Liver (tissue), 9 donors: Measurements from ENCODE around the gene ANKRD11. TPM values are rescaled to one million over a fixed set of nuclear protein-coding genes. Genes with fewer than 3 reads are reported as not detected.

Experiments
- DNase-seq: peaks from one replicate; pipeline ENCODE4 v3.0.0-alpha.2; 2017; ENCODE audit warnings: low spot score
- H3K27ac ChIP-seq, 2 donors: one replicate each; pipeline ENCODE4 v1.7.0; 2013; ENCODE audit warnings: inconsistent platforms in 2 of 2, low read length in 2 of 2, control low read depth in 1 of 2, low read depth in 1 of 2, mild to moderate bottlenecking in 1 of 2
- H3K27me3 ChIP-seq, 4 donors: one replicate each; pipeline versions ENCODE4 v1.6.1 to v1.7.0; 2013; ENCODE audit warnings: low read length in 3 of 4, inconsistent platforms in 1 of 4, mild to moderate bottlenecking in 1 of 4, moderate library complexity in 1 of 4; ENCODE audit not compliant: control insufficient read depth in 4 of 4, insufficient read depth in 4 of 4
- H3K36me3 ChIP-seq, 4 donors: one replicate each; pipeline versions ENCODE4 v1.6.1 to v1.7.0; 2013; ENCODE audit warnings: low read length in 3 of 4, mild to moderate bottlenecking in 3 of 4, low read depth in 1 of 4, moderate library complexity in 1 of 4; ENCODE audit not compliant: control insufficient read depth in 4 of 4, insufficient read depth in 3 of 4
- H3K4me1 ChIP-seq, 4 donors: one replicate each; pipeline versions ENCODE4 v1.6.1 to v1.7.0; 2013; ENCODE audit warnings: low read length in 3 of 4, mild to moderate bottlenecking in 3 of 4, moderate library complexity in 1 of 4; ENCODE audit not compliant: control insufficient read depth in 4 of 4, insufficient read depth in 4 of 4
- H3K4me3 ChIP-seq, 3 donors: one replicate each; pipeline versions ENCODE4 v1.6.1 to v1.7.0; 2013; ENCODE audit warnings: low read length in 3 of 3, control low read depth in 1 of 3, low read depth in 1 of 3, mild to moderate bottlenecking in 1 of 3
- H3K9ac ChIP-seq, 2 donors: one replicate each; pipeline ENCODE4 v1.7.0; 2013; ENCODE audit warnings: low read length in 2 of 2, mild to moderate bottlenecking in 2 of 2, moderate library complexity in 2 of 2, control low read depth in 1 of 2, low read depth in 1 of 2
- H3K9me3 ChIP-seq, 4 donors: one replicate each; pipeline versions ENCODE4 v1.6.1 to v1.7.0; 2013; ENCODE audit warnings: low read length in 3 of 4; ENCODE audit not compliant: control insufficient read depth in 4 of 4
- EGR1 ChIP-seq, 2 donors: IDR thresholded peaks; 2 replicates each; pipeline ENCODE4 v1.6.1; 2016 to 2018; ENCODE audit warnings: antibody characterized with exemption in 2 of 2, low read depth in 2 of 2
- FOXA1 ChIP-seq: IDR thresholded peaks from 2 replicates; pipeline ENCODE4 v1.6.1; 2016; ENCODE audit warnings: antibody characterized with exemption
- FOXA2 ChIP-seq: IDR thresholded peaks from 2 replicates; pipeline ENCODE4 v1.6.1; 2016; ENCODE audit warnings: antibody characterized with exemption
- GABPA ChIP-seq, 2 donors: IDR thresholded peaks in 1 of 2; conservative IDR thresholded peaks in 1 of 2; 2 replicates each; pipeline ENCODE4 v1.6.1; 2016; ENCODE audit warnings: antibody characterized with exemption in 2 of 2, mild to moderate bottlenecking in 1 of 2, moderate library complexity in 1 of 2
- HNF4A ChIP-seq, 2 donors: conservative IDR thresholded peaks; 2 replicates each; pipeline ENCODE4 v1.6.1; 2016; ENCODE audit warnings: antibody characterized with exemption in 2 of 2, mild to moderate bottlenecking in 2 of 2
- HNF4G ChIP-seq: IDR thresholded peaks from 2 replicates; pipeline ENCODE4 v1.6.1; 2016; ENCODE audit warnings: antibody characterized with exemption
- JUND ChIP-seq, 2 donors: IDR thresholded peaks; 2 replicates each; pipeline ENCODE4 v1.6.1; 2016; ENCODE audit warnings: antibody characterized with exemption in 2 of 2
- MAX ChIP-seq: IDR thresholded peaks from 2 replicates; pipeline ENCODE4 v1.6.1; 2016; ENCODE audit warnings: antibody characterized with exemption
- NR2F2 ChIP-seq: IDR thresholded peaks from 2 replicates; pipeline ENCODE4 v1.6.1; 2016; ENCODE audit warnings: antibody characterized with exemption
- RAD21 ChIP-seq, 2 donors: IDR thresholded peaks; 2 replicates each; pipeline ENCODE4 v1.6.1; 2016; ENCODE audit warnings: antibody characterized with exemption in 2 of 2, mild to moderate bottlenecking in 2 of 2
- REST ChIP-seq: IDR thresholded peaks from 2 replicates; pipeline ENCODE4 v1.6.1; 2016; ENCODE audit warnings: antibody characterized with exemption, mild to moderate bottlenecking
- RXRA ChIP-seq, 2 donors: IDR thresholded peaks; 2 replicates each; pipeline ENCODE4 v1.6.1; 2017 to 2018; ENCODE audit warnings: antibody characterized with exemption in 2 of 2, mild to moderate bottlenecking in 1 of 2
- SP1 ChIP-seq: IDR thresholded peaks from 2 replicates; pipeline ENCODE4 v1.6.1; 2018; ENCODE audit warnings: antibody characterized with exemption, mild to moderate bottlenecking
- TAF1 ChIP-seq: conservative IDR thresholded peaks from 2 replicates; pipeline ENCODE4 v1.6.1; 2016; ENCODE audit warnings: antibody characterized with exemption, mild to moderate bottlenecking
- YY1 ChIP-seq: IDR thresholded peaks from 2 replicates; pipeline ENCODE4 v1.6.1; 2016; ENCODE audit warnings: antibody characterized with exemption, mild to moderate bottlenecking
- WGBS: extraction: QIAGEN DNeasy Blood & Tissue Kit; methylation state at CpG from one replicate; pipeline ENCODE4 v1.1.7; 2013; 5-methylcytosine and 5-hydroxymethylcytosine counted together
- polyA plus RNA-seq, 2 donors: library from polyadenylated mRNA; stranded (reverse) in 1 of 2; unstranded in 1 of 2; fragments of 200-250 nt in 1 of 2; fragments of >200 nt in 1 of 2; fragmentation: Nextera tagmentation in 1 of 2; extraction: Ambion mirVana in 1 of 2; gene quantifications; one replicate each; pipeline versions ENCODE4 v1.2.1 to v1.2.3, GENCODE V29; 2013 to 2015
- total RNA-seq, 2 donors: library from RNA; depleted of rRNA; stranded (reverse); fragments of >200 nt; gene quantifications; one replicate each; pipeline ENCODE4 v1.2.3, GENCODE V29; 2014
- TF ChIP-seq, protein P1 (sequence below): IDR thresholded peaks from 2 replicates; pipeline ENCODE4 v1.6.1; 2016; ENCODE audit warnings: antibody characterized with exemption
- TF ChIP-seq, protein P2 (sequence below): IDR thresholded peaks from 2 replicates; pipeline ENCODE4 v1.6.1; 2016; ENCODE audit warnings: antibody characterized with exemption
- TF ChIP-seq, protein P3 (sequence below): fragments of 150-350 bp; IDR thresholded peaks from 2 replicates; pipeline ENCODE4 v1.5.1; 2017; ENCODE audit warnings: improper control_type of control experiment, low read depth, low read length; ENCODE audit not compliant: missing input control
- donor health status: healthy.
- donor health status: healthy.
- donor health status: healthy.
- donor health status: healthy.
- donor health status: healthy.

ANKRD11 gene
- total and polyA plus RNA-seq, 4 donors: 16.3 to 55.1 (median 28.0) TPM

DNA sequence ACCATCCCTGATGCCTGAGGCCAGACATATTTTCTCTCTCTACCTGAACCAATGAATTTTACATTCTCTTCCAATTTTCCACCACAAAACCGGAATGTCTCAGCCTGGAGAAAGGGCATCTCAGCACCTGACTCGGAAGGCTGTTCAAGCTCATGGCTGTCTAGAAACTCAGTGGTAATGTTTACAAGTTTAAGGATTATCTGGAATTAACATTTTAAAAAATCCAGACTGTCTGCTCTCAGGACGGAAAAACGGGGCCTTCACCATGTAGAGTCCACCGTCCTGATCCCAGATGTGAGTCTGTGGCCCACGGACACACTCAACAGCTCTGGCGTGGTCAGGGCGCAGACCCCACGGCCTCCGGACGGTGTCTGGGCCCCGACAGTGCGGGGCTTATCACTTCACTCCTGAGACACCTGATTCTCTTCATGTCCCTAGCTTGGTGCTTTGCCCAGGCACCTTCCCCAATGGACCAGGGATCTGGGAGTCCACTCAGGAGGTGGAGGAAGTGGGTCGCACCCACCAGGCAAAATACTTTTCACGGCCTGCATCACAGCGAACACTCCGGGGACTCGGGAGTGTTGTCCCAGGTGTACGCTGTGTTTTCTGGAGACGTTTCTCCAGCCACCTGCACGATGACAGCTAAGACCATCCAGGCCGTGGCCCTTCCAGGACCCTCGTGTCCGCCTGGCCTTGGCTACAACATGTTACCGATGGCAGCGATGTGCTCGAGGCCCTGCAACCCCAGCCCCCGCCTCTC is 171.3 kb downstream of the ANKRD11 start:
- Histone ChIP-seq H3K27ac (peak overlapping the region; percentile 53 to 82), H3K36me3 (peaks cover 0 to 1% (median 0%) of the 10 kb centered on the region in 4 donors), H3K4me3 (no peak overlapping the region), H3K9me3 (no peaks in the 10 kb centered on the region), H3K9ac (no peak overlapping the region), H3K27me3 (no peaks in the 10 kb centered on the region), H3K4me1 (peaks cover 11 to 51% (median 26%) of the 10 kb centered on the region in 4 donors)
- WGBS: 95% methylated on average over 28 of the region's 28 CpGs
- TF ChIP-seq, protein P1, sequence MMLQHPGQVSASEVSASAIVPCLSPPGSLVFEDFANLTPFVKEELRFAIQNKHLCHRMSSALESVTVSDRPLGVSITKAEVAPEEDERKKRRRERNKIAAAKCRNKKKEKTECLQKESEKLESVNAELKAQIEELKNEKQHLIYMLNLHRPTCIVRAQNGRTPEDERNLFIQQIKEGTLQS: no peak
- TF ChIP-seq TAF1: no peak
- TF ChIP-seq FOXA2: no peak
- no peak for TF ChIP-seq SP1
- TF ChIP-seq, protein P2, sequence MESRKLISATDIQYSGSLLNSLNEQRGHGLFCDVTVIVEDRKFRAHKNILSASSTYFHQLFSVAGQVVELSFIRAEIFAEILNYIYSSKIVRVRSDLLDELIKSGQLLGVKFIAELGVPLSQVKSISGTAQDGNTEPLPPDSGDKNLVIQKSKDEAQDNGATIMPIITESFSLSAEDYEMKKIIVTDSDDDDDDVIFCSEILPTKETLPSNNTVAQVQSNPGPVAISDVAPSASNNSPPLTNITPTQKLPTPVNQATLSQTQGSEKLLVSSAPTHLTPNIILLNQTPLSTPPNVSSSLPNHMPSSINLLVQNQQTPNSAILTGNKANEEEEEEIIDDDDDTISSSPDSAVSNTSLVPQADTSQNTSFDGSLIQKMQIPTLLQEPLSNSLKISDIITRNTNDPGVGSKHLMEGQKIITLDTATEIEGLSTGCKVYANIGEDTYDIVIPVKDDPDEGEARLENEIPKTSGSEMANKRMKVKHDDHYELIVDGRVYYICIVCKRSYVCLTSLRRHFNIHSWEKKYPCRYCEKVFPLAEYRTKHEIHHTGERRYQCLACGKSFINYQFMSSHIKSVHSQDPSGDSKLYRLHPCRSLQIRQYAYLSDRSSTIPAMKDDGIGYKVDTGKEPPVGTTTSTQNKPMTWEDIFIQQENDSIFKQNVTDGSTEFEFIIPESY: no peak
- TF ChIP-seq YY1: no peak
- no peak for TF ChIP-seq GABPA (IDR thresholded peaks at IDR 0.05 in 1 of 2, conservative IDR thresholded peaks at IDR 0.05 in 1 of 2)
- TF ChIP-seq, protein P3, sequence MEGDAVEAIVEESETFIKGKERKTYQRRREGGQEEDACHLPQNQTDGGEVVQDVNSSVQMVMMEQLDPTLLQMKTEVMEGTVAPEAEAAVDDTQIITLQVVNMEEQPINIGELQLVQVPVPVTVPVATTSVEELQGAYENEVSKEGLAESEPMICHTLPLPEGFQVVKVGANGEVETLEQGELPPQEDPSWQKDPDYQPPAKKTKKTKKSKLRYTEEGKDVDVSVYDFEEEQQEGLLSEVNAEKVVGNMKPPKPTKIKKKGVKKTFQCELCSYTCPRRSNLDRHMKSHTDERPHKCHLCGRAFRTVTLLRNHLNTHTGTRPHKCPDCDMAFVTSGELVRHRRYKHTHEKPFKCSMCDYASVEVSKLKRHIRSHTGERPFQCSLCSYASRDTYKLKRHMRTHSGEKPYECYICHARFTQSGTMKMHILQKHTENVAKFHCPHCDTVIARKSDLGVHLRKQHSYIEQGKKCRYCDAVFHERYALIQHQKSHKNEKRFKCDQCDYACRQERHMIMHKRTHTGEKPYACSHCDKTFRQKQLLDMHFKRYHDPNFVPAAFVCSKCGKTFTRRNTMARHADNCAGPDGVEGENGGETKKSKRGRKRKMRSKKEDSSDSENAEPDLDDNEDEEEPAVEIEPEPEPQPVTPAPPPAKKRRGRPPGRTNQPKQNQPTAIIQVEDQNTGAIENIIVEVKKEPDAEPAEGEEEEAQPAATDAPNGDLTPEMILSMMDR: no peak
- TF ChIP-seq RXRA (IDR thresholded peaks at IDR 0.05): no peak
- no peak for TF ChIP-seq HNF4A (conservative IDR thresholded peaks at IDR 0.05)
- no peak for TF ChIP-seq RAD21 (IDR thresholded peaks at IDR 0.05)
- TF ChIP-seq NR2F2: no peak
- no peak for TF ChIP-seq FOXA1
- TF ChIP-seq MAX: no peak
- no peak for TF ChIP-seq JUND (IDR thresholded peaks at IDR 0.05)
- TF ChIP-seq EGR1 (IDR thresholded peaks at IDR 0.05; ENCODE audit: low read depth in 2 of 2): no peak
- TF ChIP-seq HNF4G: no peak
- no peak for TF ChIP-seq REST
- DNase-seq: no peak
